ENCODE measurements around the gene LMO4. TPM values are rescaled to one million over a fixed set of nuclear protein-coding genes. Genes with fewer than 3 reads are reported as not detected.

The LMO4 gene
- polyA plus RNA-seq, 3 donors, result 20.3 to 71.8 (median 22.3) TPM

DNA sequence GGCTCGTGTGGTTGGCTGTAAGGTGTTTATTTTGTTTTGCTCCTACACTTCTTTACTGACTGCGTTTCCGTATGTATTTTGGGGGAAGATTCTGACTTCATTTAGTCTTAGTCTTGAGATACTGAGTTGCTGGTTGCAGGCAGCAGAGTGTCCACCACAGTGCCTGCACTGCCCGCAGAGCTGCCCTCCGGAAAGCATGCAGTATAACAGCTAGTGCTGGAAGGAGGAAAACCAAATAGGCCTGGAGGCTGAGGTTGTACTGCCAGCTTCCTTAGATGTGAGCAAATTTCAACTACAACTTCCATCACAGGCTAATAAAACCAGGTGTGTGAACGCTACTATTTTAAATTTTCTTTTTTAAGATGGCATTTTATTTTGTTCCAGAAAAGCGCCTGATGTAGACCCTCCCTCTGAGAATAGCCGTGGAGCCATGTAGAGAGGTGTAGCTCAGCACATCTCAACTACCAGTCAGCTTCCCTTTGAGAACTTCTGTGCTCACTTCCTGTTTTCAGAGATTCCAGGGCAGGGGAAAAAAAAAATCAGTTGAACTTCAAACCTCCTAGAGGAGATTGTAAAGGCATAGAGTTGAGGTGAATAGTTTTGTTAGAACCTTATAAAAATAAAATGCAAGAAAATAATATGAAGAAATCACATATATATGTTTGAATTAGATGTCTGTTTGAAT lies 17.6 kb downstream of the LMO4 start:
- DNase-seq, result peak in 1 of 3 donors; percentile 10
- TF ChIP-seq CTCF (IDR thresholded peaks at IDR 0.05), result no peak
- Histone ChIP-seq H4K20me1 (ENCODE audit: insufficient read depth, low read length) (peaks cover 45% of the 10 kb centered on the region), H3K4me3 (replicated peaks in 1 of 3; ENCODE audit: low read depth in 2 of 3, low read length in 3 of 3) (no peak overlapping the region), H3K27me3 (ENCODE audit: control insufficient read depth in 2 of 2, insufficient read depth in 2 of 2, low read length in 2 of 2) (no peaks in the 10 kb centered on the region), H3K79me2 (ENCODE audit: insufficient read depth, low read length) (peaks cover 18% of the 10 kb centered on the region), H3K9ac (ENCODE audit: insufficient read depth, low read length, poor library complexity, severe bottlenecking) (no peak overlapping the region), H3K27ac (ENCODE audit: low read depth in 1 of 2, low read length in 2 of 2) (peak overlapping the region in 1 of 2 donors; percentile 33), H3K4me1 (ENCODE audit: control insufficient read depth in 1 of 2, insufficient read depth in 2 of 2, low read length in 2 of 2) (no peaks in the 10 kb centered on the region), H3K9me3 (replicated peaks in 1 of 2; ENCODE audit: control insufficient read depth in 1 of 2, insufficient read depth in 1 of 2, low read length in 2 of 2) (no peaks in the 10 kb centered on the region), H3K4me2 (replicated peaks; ENCODE audit: extremely low read depth, low read length, poor library complexity, severe bottlenecking) (no peak overlapping the region), H2AFZ (ENCODE audit: insufficient read depth, low read depth, low read length, poor library complexity, severe bottlenecking) (no peak overlapping the region), H3K36me3 (replicated peaks in 1 of 2; ENCODE audit: control insufficient read depth in 1 of 2, insufficient read depth in 2 of 2, low read length in 2 of 2) (peaks cover 62 to 82% of the 10 kb centered on the region in 2 donors)
- Mint-ChIP-seq H3K4me3 (no peak overlapping the region), H3K4me1 (peaks cover 10% of the 10 kb centered on the region), H3K27ac (peak overlapping the region in 5 of 7 donors; percentile 31 to 76 (median 66)), H3K27me3 (ENCODE audit: low read depth in 3 of 3) (peaks cover 0 to under 1% (median 0%) of the 10 kb centered on the region in 3 donors), H3K36me3 (peaks cover 70 to 86% of the 10 kb centered on the region in 2 donors), H3K9me3 (no peaks in the 10 kb centered on the region)
- WGBS (ENCODE audit: insufficient coverage), result no CpG with 5 or more reads among the region's 8 CpGs
- intact Hi-C loops (cut with micrococcal nuclease), result no loop called here

- Histone ChIP-seq H3K4me1 (ENCODE audit: control insufficient read depth in 1 of 2, insufficient read depth in 2 of 2, low read length in 2 of 2) (no peaks in the 10 kb centered on the region), H3K9ac (ENCODE audit: insufficient read depth, low read length, poor library complexity, severe bottlenecking) (no peak overlapping the region), H3K4me2 (replicated peaks; ENCODE audit: extremely low read depth, low read length, poor library complexity, severe bottlenecking) (no peak overlapping the region), H3K27me3 (ENCODE audit: control insufficient read depth in 2 of 2, insufficient read depth in 2 of 2, low read length in 2 of 2) (no peaks in the 10 kb centered on the region), H2AFZ (ENCODE audit: insufficient read depth, low read depth, low read length, poor library complexity, severe bottlenecking) (no peak overlapping the region), H3K4me3 (replicated peaks in 1 of 3; ENCODE audit: low read depth in 2 of 3, low read length in 3 of 3) (no peak overlapping the region), H3K27ac (ENCODE audit: low read depth in 1 of 2, low read length in 2 of 2) (peak overlapping the region in 1 of 2 donors; percentile 6), H3K79me2 (ENCODE audit: insufficient read depth, low read length) (no peaks in the 10 kb centered on the region), H3K36me3 (replicated peaks in 1 of 2; ENCODE audit: control insufficient read depth in 1 of 2, insufficient read depth in 2 of 2, low read length in 2 of 2) (peaks cover 40 to 68% of the 10 kb centered on the region in 2 donors), H3K9me3 (replicated peaks in 1 of 2; ENCODE audit: control insufficient read depth in 1 of 2, insufficient read depth in 1 of 2, low read length in 2 of 2) (no peaks in the 10 kb centered on the region), H4K20me1 (ENCODE audit: insufficient read depth, low read length) (peaks cover 25% of the 10 kb centered on the region)
- peaks cover 49 to 71% of the 10 kb centered on the region in 2 donors for H3K36me3 Mint-ChIP-seq
- no peak for TF ChIP-seq CTCF (IDR thresholded peaks at IDR 0.05)
- H3K4me1 Mint-ChIP-seq, result peaks cover 10% of the 10 kb centered on the region
- no peak for DNase-seq
- H3K27me3 Mint-ChIP-seq (ENCODE audit: low read depth in 3 of 3), result peaks cover 0 to 2% (median 0%) of the 10 kb centered on the region in 3 donors
- 100% methylated on average over 4 of the region's 7 CpGs for WGBS (ENCODE audit: insufficient coverage)
- intact Hi-C loops (cut with micrococcal nuclease), result no loop called here
- no peak overlapping the region for H3K4me3 Mint-ChIP-seq
- H3K9me3 Mint-ChIP-seq, result no peaks in the 10 kb centered on the region
- peak overlapping the region in 2 of 7 donors; percentile 0 to 54 for H3K27ac Mint-ChIP-seq
Measured at GRCh38 chr1:87348341-87349019, 19.8 kb downstream of the LMO4 start.

Data from CD14-positive monocyte (primary cell).